ENCODE measurements around the gene SUN2.

Gene SUN2

GRCh38 chr22:38782402-38783094, 26.8 kb upstream of the SUN2 start:
- no peak for DNase-seq (ENCODE audit: low read depth, low spot score)
- ChIA-PET CTCF (interaction anchor here (1.7 to 10.8 kb wide), 3 partner anchors 10 to 87 kb away, joined by 4 to 137 read pairs (median 7); no protein-coding TSS in a partner anchor), POLR2A (interaction anchor here (0.6 kb wide), 1 partner anchor 296 kb away, joined by 3 read pairs; no protein-coding TSS in a partner anchor)
- H3K4me3 ChIP-seq (ENCODE audit: low read depth, low read length) = no peak overlapping the region
- TF ChIP-seq CTCF (IDR thresholded peaks at IDR 0.05; ENCODE audit: insufficient read depth, low read length, missing control alignments) = no peak

- POLR2A ChIA-PET = no interaction called here
Observed at GRCh38 chr22:38781033-38781432, 25.2 kb upstream of the SUN2 start.

GRCh38 chr22:38777087-38777671, 21.4 kb upstream of the SUN2 start:
- no peak overlapping the region for H3K4me3 ChIP-seq (ENCODE audit: low read depth, low read length)
- DNase-seq (ENCODE audit: low read depth, low spot score) = no peak
- CTCF ChIA-PET = interaction anchor here (5.3 kb wide), 1 partner anchor 10 kb away, joined by 46 read pairs; no protein-coding TSS in a partner anchor
- POLR2A ChIA-PET = no interaction called here
- no peak for TF ChIP-seq CTCF (IDR thresholded peaks at IDR 0.05; ENCODE audit: insufficient read depth, low read length, missing control alignments)

More at GRCh38 chr22:38781033-38781432, 25.2 kb upstream of the SUN2 start:
- H3K4me3 ChIP-seq (ENCODE audit: low read depth, low read length) = no peak overlapping the region
- CTCF ChIA-PET = interaction anchor here (1.1 to 10.8 kb wide), 2 partner anchors 13 to 89 kb away, joined by 3 to 137 read pairs; no protein-coding TSS in a partner anchor
- TF ChIP-seq CTCF (IDR thresholded peaks at IDR 0.05; ENCODE audit: insufficient read depth, low read length, missing control alignments) = no peak
- no peak for DNase-seq (ENCODE audit: low read depth, low spot score)

- DNase-seq (ENCODE audit: low read depth, low spot score) = no peak
- POLR2A ChIA-PET = no interaction called here
- no peak for TF ChIP-seq CTCF (IDR thresholded peaks at IDR 0.05; ENCODE audit: insufficient read depth, low read length, missing control alignments)
- CTCF ChIA-PET = interaction anchor here (2.3 to 5.3 kb wide), 2 partner anchors 9 kb away, joined by 5 to 46 read pairs; no protein-coding TSS in a partner anchor
- no peak overlapping the region for H3K4me3 ChIP-seq (ENCODE audit: low read depth, low read length)
Observed at GRCh38 chr22:38776086-38776485, 20.3 kb upstream of the SUN2 start.

- H3K4me3 ChIP-seq (ENCODE audit: low read depth, low read length) = no peak overlapping the region
- CTCF ChIA-PET = interaction anchor here (2.3 to 5.3 kb wide), 2 partner anchors 8 to 10 kb away, joined by 5 to 46 read pairs; no protein-coding TSS in a partner anchor
- TF ChIP-seq CTCF (IDR thresholded peaks at IDR 0.05; ENCODE audit: insufficient read depth, low read length, missing control alignments) = no peak
- POLR2A ChIA-PET = no interaction called here
- no peak for DNase-seq (ENCODE audit: low read depth, low spot score)
Observed at GRCh38 chr22:38775656-38776055, 19.9 kb upstream of the SUN2 start.

- H3K4me3 ChIP-seq (ENCODE audit: low read depth, low read length) = no peak overlapping the region
- POLR2A ChIA-PET = no interaction called here
- TF ChIP-seq CTCF (IDR thresholded peaks at IDR 0.05; ENCODE audit: insufficient read depth, low read length, missing control alignments) = no peak
- CTCF ChIA-PET = interaction anchor here (2.3 to 5.3 kb wide), 2 partner anchors 7 to 11 kb away, joined by 5 to 46 read pairs; no protein-coding TSS in a partner anchor
- DNase-seq (ENCODE audit: low read depth, low spot score) = no peak
Observed at GRCh38 chr22:38774496-38775166, 18.8 kb upstream of the SUN2 start.

All from AG04449 (cell line).